Mesenchymal stem cell (in vitro differentiated cells and primary cell): Measurements from ENCODE around the gene PIF1.

ENCODE experiments used
- DNase-seq: peaks from one replicate; pipeline ENCODE4 v3.0.0-alpha.2; 2013
- H2AFZ ChIP-seq: one replicate; pipeline ENCODE4 v1.6.1; 2013; ENCODE audit warnings: low read depth, mild to moderate bottlenecking, control low read depth, inconsistent platforms, low read length, moderate library complexity
- H2AK5ac ChIP-seq: 2 replicates; pipeline ENCODE4 v1.6.1; 2013; ENCODE audit warnings: low read length, moderate library complexity, mild to moderate bottlenecking, inconsistent platforms; ENCODE audit not compliant: severe bottlenecking
- H2BK120ac ChIP-seq: one replicate; pipeline ENCODE4 v1.6.1; 2013; ENCODE audit warnings: low read depth, mild to moderate bottlenecking, inconsistent platforms, low read length, moderate library complexity
- H2BK12ac ChIP-seq, 2 experiments: one replicate each; pipeline ENCODE4 v1.6.1; 2013; ENCODE audit warnings: inconsistent platforms in 2 of 2, low read length in 2 of 2, mild to moderate bottlenecking in 2 of 2, moderate library complexity in 2 of 2, control low read depth in 1 of 2
- H2BK15ac ChIP-seq: one replicate; pipeline ENCODE4 v1.6.1; 2013; ENCODE audit warnings: mild to moderate bottlenecking, low read depth, inconsistent platforms; ENCODE audit not compliant: poor library complexity, severe bottlenecking
- H2BK5ac ChIP-seq: 2 replicates; pipeline ENCODE4 v1.6.1; 2013; ENCODE audit warnings: low read depth, mild to moderate bottlenecking, low read length, control low read depth, inconsistent platforms; ENCODE audit not compliant: poor library complexity, severe bottlenecking
- H3K14ac ChIP-seq, 2 experiments: one replicate each; pipeline ENCODE4 v1.6.1; 2013; ENCODE audit warnings: inconsistent platforms in 2 of 2, low read length in 2 of 2, control low read depth in 1 of 2, mild to moderate bottlenecking in 1 of 2, moderate library complexity in 1 of 2
- H3K18ac ChIP-seq, 2 experiments: one replicate each; pipeline ENCODE4 v1.6.1; 2013; ENCODE audit warnings: inconsistent platforms in 2 of 2, low read length in 2 of 2, control low read depth in 1 of 2, low read depth in 1 of 2, mild to moderate bottlenecking in 1 of 2
- H3K23ac ChIP-seq, 2 experiments: one replicate each; pipeline ENCODE4 v1.6.1; 2013; ENCODE audit warnings: inconsistent platforms in 2 of 2, low read length in 2 of 2, mild to moderate bottlenecking in 2 of 2, moderate library complexity in 2 of 2, control low read depth in 1 of 2
- H3K27ac ChIP-seq: 2 replicates; pipeline ENCODE4 v1.5.1; 2013; ENCODE audit warnings: mild to moderate bottlenecking, moderate library complexity, low read length, control low read depth, inconsistent platforms; ENCODE audit not compliant: poor library complexity, severe bottlenecking
- H3K27me3 ChIP-seq, 2 experiments: 2 replicates each; pipeline versions ENCODE4 v1.6.1 to v1.7.0; 2013; ENCODE audit warnings: low read length in 2 of 2, mild to moderate bottlenecking in 2 of 2, moderate library complexity in 2 of 2, control low read depth in 1 of 2, inconsistent platforms in 1 of 2; ENCODE audit not compliant: control insufficient read depth in 1 of 2, insufficient read depth in 1 of 2
- H3K36me3 ChIP-seq, 2 experiments: 2 replicates each; pipeline versions ENCODE4 v1.6.1 to v1.7.0; 2013; ENCODE audit warnings: low read length in 2 of 2, control low read depth in 1 of 2, inconsistent platforms in 1 of 2, low read depth in 1 of 2, mild to moderate bottlenecking in 1 of 2; ENCODE audit not compliant: insufficient read depth in 2 of 2, control insufficient read depth in 1 of 2
- H3K4ac ChIP-seq, 2 experiments: one replicate each; pipeline ENCODE4 v1.6.1; 2013; ENCODE audit warnings: inconsistent platforms in 2 of 2, low read length in 2 of 2, mild to moderate bottlenecking in 2 of 2, moderate library complexity in 2 of 2, control low read depth in 1 of 2, low read depth in 1 of 2
- H3K4me1 ChIP-seq: 2 replicates; pipeline ENCODE4 v1.6.1; 2013; ENCODE audit warnings: low read depth, low read length, control low read depth; ENCODE audit not compliant: control insufficient read depth, insufficient read depth
- H3K4me2 ChIP-seq: 2 replicates; pipeline ENCODE4 v1.6.1; 2013; ENCODE audit warnings: low read length, mild to moderate bottlenecking, inconsistent platforms; ENCODE audit not compliant: poor library complexity, severe bottlenecking
- H3K4me3 ChIP-seq, 2 experiments: 2 replicates each; pipeline versions ENCODE4 v1.5.1 to v1.7.0; 2013; ENCODE audit warnings: low read length in 2 of 2, mild to moderate bottlenecking in 2 of 2, control low read depth in 1 of 2, low read depth in 1 of 2; ENCODE audit not compliant: insufficient read depth in 1 of 2
- H3K79me1 ChIP-seq: replicated peaks from 2 replicates; pipeline ENCODE4 v1.6.1; 2013; ENCODE audit warnings: mild to moderate bottlenecking, control low read depth, low read length, inconsistent platforms; ENCODE audit not compliant: poor library complexity, severe bottlenecking
- H3K9ac ChIP-seq: 2 replicates; pipeline ENCODE4 v1.7.0; 2013; ENCODE audit warnings: mild to moderate bottlenecking, low read length, moderate library complexity
- H3K9me3 ChIP-seq: 2 replicates; pipeline ENCODE4 v1.7.0; 2013; ENCODE audit warnings: mild to moderate bottlenecking, low read length; ENCODE audit not compliant: control insufficient read depth
- H4K8ac ChIP-seq: one replicate; pipeline ENCODE4 v1.6.1; 2013; ENCODE audit warnings: inconsistent platforms, mild to moderate bottlenecking, low read length, moderate library complexity
- H4K91ac ChIP-seq: one replicate; pipeline ENCODE4 v1.6.1; 2013; ENCODE audit warnings: mild to moderate bottlenecking, low read length, inconsistent platforms
- WGBS: methylation state at CpG from one replicate; pipeline ENCODE4 v1.1.7; 2013; ENCODE audit warnings: mixed read lengths; 5-methylcytosine and 5-hydroxymethylcytosine counted together

The PIF1 gene

DNA sequence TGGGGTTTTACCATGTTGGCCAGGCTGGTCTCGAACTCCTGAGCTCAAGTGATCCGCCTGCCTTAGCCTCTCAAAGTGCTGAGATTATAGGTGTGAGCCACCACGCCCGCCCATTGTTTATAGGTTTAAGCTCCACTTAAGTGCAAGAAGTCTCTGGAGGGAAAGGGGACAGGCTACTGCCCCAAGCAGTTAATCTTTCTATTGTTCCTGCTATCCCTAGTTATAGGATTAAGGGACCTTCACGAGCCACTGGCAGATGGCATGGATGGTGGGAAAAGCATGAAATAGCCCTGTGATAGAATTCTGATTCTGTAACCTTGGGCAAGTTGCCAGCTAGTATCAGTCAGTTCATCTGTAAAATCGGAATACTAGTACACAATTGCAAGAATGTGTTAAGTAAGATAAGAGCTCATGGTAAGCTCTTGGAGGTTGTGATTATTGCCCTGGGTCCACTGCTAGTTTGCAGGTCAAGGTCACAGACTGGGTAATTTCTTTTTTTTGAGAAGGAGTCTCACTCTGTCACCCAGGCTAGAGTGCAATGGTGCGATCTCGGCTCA lies 44.8 kb downstream of the PIF1 start:
- H3K23ac ChIP-seq = no peak overlapping the region
- no peak overlapping the region for H3K4me3 ChIP-seq
- no peak overlapping the region for H3K4me2 ChIP-seq
- no peaks in the 10 kb centered on the region for H3K79me1 ChIP-seq
- no peak overlapping the region for H3K9ac ChIP-seq
- 93% methylated on average over 6 of the region's 8 CpGs for WGBS
- H2BK120ac ChIP-seq = no peak overlapping the region
- H3K4me1 ChIP-seq = peaks cover 9% of the 10 kb centered on the region
- H3K14ac ChIP-seq = no peak overlapping the region
- H3K27me3 ChIP-seq = peaks cover 0 to 31% of the 10 kb centered on the region in 2 experiments
- no peak overlapping the region for H2BK12ac ChIP-seq
- H3K4ac ChIP-seq = no peak overlapping the region
- H2BK15ac ChIP-seq = no peak overlapping the region
- no peak overlapping the region for H2AFZ ChIP-seq
- no peak overlapping the region for H3K27ac ChIP-seq
- no peak overlapping the region for H4K8ac ChIP-seq
- H2BK5ac ChIP-seq = no peak overlapping the region
- no peak for DNase-seq
- no peak overlapping the region for H4K91ac ChIP-seq
- H2AK5ac ChIP-seq = no peak overlapping the region
- no peaks in the 10 kb centered on the region for H3K36me3 ChIP-seq
- no peaks in the 10 kb centered on the region for H3K9me3 ChIP-seq
- H3K18ac ChIP-seq = no peak overlapping the region

DNA sequence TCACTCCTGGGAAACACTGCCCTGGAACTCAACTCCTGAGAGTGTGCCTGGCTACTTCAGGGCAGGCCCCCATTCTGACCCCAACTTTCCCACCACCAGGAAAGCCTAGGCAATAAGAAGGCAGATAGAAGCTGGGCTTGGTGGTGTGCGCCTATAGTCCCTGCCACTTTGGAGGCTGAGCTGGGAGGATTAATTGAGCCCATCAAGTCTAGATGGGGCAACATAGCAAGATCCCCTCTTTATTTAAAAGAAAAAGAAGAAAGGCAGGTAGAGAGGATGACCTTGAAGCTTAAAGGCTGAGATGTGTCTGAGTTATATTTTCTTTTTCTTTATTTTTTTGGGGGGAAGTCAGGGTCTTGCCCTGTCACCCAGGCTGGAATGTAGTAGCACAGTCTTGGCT lies 45.8 kb downstream of the PIF1 start:
- no peak overlapping the region for H3K4me2 ChIP-seq
- H3K18ac ChIP-seq = no peak overlapping the region
- no peaks in the 10 kb centered on the region for H3K9me3 ChIP-seq
- H3K4me3 ChIP-seq = no peak overlapping the region
- H2BK12ac ChIP-seq = no peak overlapping the region
- no peak for DNase-seq
- H3K14ac ChIP-seq = no peak overlapping the region
- H4K8ac ChIP-seq = no peak overlapping the region
- H2BK5ac ChIP-seq = no peak overlapping the region
- no peak overlapping the region for H3K9ac ChIP-seq
- peaks cover 0 to 32% of the 10 kb centered on the region in 2 experiments for H3K27me3 ChIP-seq
- no peak overlapping the region for H3K27ac ChIP-seq
- H3K23ac ChIP-seq = no peak overlapping the region
- H2BK120ac ChIP-seq = no peak overlapping the region
- no peak overlapping the region for H4K91ac ChIP-seq
- WGBS = 100% methylated on average over 1 of the region's 1 CpG
- no peak overlapping the region for H3K4ac ChIP-seq
- H2AK5ac ChIP-seq = no peak overlapping the region
- no peaks in the 10 kb centered on the region for H3K36me3 ChIP-seq
- H3K79me1 ChIP-seq = no peaks in the 10 kb centered on the region
- H3K4me1 ChIP-seq = peaks cover 15% of the 10 kb centered on the region
- no peak overlapping the region for H2BK15ac ChIP-seq
- H2AFZ ChIP-seq = no peak overlapping the region

DNA sequence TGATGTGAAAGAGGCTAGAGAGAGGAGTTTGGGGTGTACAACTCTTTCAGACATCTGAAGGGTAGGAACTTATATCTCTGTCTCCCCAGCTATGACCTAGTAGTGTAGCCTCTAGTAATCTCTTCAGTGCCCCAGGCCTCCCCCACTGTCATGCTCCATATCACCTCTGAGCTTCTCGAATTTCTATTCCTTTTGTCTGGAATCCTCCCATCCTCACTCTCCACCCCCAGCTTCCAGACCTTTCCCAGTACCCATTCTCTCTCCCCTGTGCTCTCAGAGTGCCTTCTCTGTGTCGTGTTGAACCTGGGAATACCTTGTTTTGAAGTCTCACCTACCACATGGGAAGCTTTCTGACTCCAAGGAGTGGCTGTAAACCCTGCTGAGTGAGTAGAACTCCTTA lies 46.4 kb downstream of the PIF1 start:
- Histone ChIP-seq H2AK5ac (no peak overlapping the region), H2AFZ (no peak overlapping the region), H3K4me2 (no peak overlapping the region), H3K4me1 (peaks cover 19% of the 10 kb centered on the region), H3K23ac (no peak overlapping the region), H3K36me3 (no peaks in the 10 kb centered on the region), H3K9ac (no peak overlapping the region), H4K91ac (no peak overlapping the region), H2BK120ac (no peak overlapping the region), H3K27me3 (peaks cover 0 to 38% of the 10 kb centered on the region in 2 experiments), H3K18ac (no peak overlapping the region), H4K8ac (no peak overlapping the region), H2BK15ac (no peak overlapping the region), H2BK5ac (no peak overlapping the region), H3K79me1 (no peaks in the 10 kb centered on the region), H3K27ac (no peak overlapping the region), H2BK12ac (no peak overlapping the region), H3K4me3 (no peak overlapping the region), H3K14ac (no peak overlapping the region), H3K9me3 (no peaks in the 10 kb centered on the region), H3K4ac (no peak overlapping the region)
- 74% methylated on average over 2 of the region's 2 CpGs for WGBS
- no peak for DNase-seq

DNA sequence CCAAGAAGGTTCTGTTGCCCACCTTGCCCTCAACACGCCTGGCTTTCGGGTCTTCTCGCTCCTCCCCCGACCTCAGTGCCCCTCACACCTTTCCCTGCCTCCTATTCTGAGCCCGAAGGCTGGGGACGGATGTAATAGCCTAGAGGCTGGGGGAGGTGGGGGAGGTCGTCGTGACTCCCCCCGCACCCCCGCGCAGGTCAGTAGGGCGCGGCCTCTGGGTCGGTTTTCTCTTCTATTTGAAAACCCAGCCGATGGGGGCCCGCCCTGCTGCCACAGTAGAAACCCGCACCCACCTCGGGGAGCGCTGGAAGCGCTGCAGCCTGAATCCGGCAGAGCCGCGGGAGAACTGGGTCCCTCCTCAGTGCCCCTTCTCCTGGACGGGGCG lies 49.1 kb downstream of the PIF1 start:
- Histone ChIP-seq H3K18ac (peak overlapping the region; percentile 18 to 57), H3K9ac (peak overlapping the region; percentile 26), H3K4me2 (peak overlapping the region; percentile 92), H3K14ac (peak overlapping the region in 1 of 2 experiments; percentile 18), H3K36me3 (no peaks in the 10 kb centered on the region), H3K4me1 (peaks cover 21% of the 10 kb centered on the region), H2AFZ (no peak overlapping the region), H2BK5ac (no peak overlapping the region), H3K23ac (no peak overlapping the region), H2BK12ac (peak overlapping the region in 1 of 2 experiments; percentile 37), H3K27me3 (peaks cover 0 to 55% of the 10 kb centered on the region in 2 experiments), H3K27ac (no peak overlapping the region), H3K79me1 (no peaks in the 10 kb centered on the region), H2AK5ac (no peak overlapping the region), H4K8ac (peak overlapping the region; percentile 89), H3K4me3 (peak overlapping the region in 1 of 2 experiments; percentile 81), H2BK15ac (no peak overlapping the region), H2BK120ac (peak overlapping the region; percentile 83), H3K9me3 (no peaks in the 10 kb centered on the region), H3K4ac (peak overlapping the region in 1 of 2 experiments; percentile 11), H4K91ac (peak overlapping the region; percentile 11)
- 27% methylated on average over 21 of the region's 25 CpGs for WGBS
- DNase-seq = no peak
